GM19023 (cell line): ENCODE data around the gene OPCML.

Experiments
- ATAC-seq: cut with Tn5 transposase; IDR thresholded peaks from one replicate; pipeline ENCODE4 v1.9.1; 2021; ENCODE audit warnings: mild to moderate bottlenecking, moderate library complexity; ENCODE audit not compliant: unreplicated experiment

The OPCML gene

DNA sequence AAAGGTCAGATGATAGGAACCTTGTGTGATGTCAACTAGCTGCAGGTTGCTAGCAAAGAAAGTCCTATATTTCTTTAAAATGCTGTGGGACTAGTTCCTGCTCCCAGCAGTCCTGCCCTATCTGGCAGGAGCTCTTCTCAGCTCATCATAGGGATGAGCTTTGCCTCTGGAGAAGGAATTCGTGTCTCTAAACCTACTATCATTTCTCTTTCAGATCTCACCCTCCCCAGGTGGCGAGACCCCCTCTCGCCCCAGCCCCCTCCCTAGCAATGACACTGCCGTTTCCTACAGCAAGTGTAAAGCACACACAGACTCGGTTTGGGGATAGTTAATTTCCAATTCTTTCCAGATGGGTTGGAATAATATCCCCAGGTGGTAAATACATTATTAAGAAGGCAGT is 533.3 kb downstream of the OPCML start:
- ATAC-seq: no peak

DNA sequence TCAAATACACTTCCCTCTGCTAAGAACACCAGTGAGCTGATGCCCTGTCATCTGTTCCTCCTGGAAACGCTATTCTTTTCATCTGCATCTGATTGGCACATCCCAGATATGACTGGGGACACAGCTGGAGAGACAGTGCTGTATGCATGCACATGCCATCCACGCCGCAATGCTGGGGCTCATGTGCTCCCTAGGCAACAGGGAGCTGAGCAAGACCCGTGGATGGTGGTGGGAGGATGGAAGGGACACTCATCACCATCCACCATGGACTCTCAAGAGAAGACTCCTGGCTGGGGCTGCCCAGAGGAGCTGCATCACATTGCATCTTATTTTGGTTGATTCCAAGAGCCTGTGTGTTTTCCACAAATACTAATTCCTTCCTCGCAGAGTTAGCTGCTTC is 534.9 kb downstream of the OPCML start:
- ATAC-seq: no peak

DNA sequence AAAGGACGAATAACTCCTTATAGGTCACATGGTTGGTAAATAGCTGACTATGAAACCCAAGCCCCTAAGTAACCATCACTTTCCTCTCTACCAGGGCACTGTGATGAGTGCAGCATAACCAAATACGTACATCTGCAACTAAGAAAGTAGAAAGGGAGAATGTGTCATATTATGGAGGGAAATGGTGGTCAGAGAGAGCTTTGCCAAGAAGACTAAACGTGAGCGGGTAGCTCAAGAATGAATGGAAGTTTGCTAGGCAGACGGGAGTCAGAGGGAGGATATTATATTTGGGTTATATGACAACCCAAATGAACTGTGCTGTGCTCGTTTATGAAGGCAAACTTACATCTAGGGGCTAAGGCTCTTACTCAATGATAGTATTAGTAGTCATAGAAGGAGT is 537.3 kb downstream of the OPCML start:
- no peak for ATAC-seq

DNA sequence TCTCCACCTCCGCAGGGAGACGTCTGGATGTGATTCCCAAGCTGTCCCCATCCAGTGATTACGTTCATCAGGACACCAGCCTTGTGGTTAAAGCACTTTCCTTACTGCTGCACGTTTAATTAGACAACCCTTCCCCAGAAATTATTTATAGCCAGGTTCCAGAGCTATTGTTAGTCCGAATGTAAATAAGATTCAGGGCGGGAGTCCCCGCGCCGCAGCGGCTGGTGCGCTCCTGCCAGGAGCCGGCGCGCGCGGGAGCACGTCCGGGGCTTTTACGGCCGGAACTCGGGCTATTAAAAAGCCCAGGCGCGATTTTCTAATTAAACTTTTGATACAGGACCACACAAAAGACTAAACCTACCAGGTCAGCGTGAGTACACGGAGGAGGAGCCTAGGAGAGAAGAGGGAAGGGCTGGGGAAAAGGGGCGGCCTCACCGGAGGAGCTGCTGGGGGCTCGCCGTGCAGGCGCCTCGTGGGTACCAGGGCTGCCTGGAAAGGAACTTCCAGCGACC is 538.3 kb downstream of the OPCML start:
- no peak for ATAC-seq

DNA sequence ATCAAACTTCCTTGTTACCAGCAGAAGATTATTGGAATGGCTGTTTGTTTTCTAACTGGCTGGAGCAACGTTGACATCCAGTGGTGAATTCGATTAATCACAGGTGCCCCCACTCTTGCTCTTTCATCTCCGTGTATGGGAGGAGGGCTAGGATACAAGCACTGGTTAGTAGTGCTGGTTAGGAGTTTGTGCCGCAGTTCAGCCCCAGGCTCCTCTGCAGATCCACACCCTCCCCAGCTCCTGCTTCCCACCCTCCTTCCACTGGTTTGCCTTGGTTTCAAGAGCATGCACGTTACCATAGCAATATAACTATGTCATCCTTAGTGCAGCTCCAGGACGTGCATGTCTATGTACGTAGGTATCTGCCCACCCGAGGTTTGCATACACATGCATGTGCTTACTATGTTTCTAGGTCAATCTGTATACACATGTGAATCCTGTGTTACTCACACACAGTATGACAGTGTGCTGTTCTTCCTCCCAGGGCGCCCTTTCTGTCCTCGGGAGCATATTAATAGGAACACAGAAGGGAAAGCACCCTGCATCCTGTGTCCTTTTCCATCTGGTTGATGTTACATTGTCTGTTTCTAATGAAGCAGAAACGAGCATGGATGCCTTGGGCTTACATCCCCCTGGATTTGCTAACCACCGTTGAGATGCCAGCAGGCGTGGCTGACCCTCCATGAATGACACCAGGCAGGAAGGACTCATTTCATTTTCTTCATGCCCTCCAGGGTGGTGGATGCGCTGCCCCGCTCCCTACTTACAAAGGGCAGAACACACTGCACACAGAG is 539.3 kb downstream of the OPCML start:
- no peak for ATAC-seq

DNA sequence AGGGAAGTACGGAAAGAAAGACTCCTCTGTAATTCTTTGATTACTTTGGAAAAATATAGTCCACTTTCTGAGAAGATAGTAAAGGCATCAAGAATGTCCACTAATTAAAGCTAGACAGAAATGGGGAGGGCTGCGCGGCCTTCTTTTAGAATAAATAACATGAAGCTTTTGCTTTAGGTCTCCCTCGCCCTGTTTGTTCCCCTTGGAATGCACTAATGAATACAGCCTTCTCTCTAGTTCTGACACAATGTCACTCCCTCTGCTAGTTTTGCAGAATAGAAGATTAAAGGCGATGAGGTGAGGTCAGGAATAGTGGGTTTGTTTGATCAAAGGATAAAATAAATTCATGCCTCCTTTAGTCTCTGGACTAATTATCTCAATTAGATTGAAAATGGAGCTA is 543.9 kb downstream of the OPCML start:
- no peak for ATAC-seq

DNA sequence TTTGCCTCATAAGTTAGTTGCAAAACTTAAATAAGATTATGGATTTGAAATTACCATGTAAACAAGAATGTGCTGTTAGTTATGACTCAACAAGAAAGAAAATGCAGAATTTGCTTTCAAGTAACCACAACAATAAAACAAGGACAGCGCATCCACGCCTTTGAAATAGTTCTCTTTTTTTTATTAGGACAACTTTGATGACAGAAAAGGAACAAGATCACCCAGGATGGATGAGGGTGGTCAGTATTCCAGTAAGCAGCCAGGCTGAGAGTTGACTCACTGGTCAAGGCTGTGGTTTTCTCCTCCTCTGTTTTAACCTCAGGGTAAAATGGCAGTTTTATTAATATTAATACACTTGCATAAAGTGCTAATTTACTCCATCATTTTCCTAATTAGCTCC is 544.4 kb downstream of the OPCML start:
- ATAC-seq: no peak

DNA sequence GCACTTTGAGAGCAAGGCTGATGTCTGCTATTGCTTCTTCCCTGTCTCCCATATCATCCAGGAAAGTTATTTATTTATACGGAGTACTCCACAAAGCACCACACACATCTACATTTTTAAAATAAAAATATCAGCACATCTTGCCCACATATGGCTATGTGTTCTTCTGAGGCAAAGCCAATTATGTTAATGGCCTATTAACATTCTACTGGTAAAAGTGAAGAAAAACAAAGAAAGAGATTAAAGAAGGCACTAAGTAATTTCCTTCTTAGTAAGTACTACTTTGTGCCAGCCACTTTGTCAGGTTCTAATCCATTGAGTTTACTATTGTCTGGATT is 548.7 kb downstream of the OPCML start:
- ATAC-seq: no peak

DNA sequence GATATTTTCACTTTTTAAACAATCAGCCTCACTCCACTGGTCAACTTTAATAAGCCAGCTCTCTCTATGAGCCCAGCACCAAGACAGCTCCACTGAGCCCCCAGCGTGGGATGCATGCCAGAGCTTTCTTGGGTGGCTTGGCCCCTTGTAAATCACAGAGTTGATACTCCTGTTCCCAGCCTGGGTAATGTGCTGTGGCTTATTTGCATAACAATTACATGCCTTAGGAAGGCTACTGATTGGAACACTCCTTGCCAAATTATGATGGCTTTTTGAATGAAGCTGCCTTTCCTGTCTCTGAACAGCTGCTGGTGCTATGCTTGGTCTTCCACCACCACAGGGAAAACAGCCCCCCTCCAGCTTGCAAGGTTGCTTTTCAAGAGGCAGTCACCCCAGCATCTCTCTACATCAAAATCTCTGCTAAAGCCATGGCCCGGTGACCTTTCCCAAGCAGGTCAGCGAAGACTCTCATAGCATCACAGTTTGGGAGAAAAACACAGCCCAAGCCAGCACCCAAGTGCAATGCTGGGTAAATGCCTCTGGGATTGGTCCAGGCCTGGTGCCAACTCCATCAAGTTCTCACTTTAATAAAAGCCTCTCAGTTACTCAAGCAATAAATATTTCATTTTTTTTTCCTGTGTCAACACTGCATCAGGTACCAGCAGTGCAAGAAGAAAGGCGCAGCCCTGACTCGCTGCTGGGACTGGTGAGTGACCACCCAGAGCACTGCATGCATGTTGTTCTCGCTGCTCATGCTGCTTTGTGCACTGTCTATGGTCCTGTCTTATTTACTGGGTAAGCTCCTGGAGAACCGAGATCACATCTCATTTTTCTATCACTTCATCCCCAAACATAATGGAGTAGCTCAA is 549.3 kb downstream of the OPCML start:
- ATAC-seq: no peak

DNA sequence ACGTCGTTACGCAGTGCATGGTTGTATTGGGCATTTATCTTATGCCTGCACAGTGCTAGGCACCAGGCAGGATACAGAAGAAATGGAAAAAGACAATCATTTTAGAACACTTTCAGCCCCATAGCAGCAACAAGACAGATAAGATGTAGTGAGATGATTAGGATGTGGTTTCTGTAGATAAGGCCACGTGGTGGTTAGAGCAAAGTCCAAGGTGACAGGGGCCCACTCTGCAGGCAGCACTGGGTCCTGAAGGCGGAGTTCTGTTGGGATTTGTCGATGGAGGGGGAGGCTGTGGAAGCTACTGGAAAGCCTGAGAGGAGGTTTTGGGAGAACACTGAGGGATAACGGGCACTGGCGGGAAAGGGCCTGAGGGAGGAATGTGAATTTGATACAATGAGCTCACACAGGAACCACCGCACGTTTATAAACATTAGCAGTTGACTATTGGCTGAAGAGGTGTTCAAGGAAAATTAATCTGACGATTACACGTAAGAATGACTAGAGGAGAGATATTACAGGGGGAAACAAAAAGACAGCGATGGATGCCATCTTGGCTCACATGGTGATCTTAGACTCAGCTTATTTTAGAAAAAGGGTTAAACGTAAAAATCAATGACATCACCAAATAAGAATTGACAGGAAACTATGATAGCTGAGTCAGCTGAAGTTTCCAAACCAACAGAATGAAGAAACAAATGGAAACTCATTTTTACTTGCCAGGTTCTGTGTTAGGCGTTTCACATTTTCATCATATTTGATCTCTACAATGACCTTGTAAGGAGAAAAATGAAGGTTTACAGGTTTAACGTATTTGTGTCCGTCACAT is 551.0 kb downstream of the OPCML start:
- no peak for ATAC-seq

DNA sequence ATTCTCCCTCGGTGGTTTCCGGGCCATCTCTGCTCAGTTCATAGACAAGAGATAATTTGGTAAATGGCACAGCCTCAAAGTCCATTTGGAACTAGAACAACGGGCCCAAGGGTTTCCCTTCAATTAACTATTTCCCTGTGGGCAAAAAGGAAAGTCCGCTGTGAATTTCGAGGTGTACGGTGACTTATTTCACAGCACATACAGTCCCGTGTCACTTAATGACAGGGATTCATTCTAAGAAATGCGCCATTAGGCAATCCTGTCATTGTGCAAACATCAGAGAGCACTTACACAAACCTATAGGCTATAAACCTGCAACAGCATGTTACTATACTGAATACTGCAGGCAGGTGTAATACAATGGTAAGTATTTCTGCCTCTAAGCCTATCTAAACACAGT is 551.6 kb downstream of the OPCML start:
- ATAC-seq: no peak

DNA sequence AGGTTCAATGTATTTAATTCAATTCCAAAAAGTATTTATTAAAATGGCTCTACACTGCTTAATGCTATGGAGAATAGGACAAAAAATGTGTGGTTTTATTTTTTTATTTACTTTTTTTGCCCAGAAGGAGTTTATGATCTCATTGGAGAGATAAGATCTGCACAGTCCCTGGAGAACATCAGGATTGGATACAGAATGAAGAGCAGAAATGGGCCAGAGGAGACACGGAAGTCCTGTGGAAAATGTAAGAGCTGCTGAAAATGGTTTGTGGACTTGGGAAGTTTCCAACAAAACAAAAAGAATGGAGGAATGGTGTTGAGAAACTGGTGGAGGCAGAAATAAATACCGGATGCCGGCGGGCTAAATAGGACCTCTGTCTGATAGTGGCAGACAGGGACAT is 554.6 kb downstream of the OPCML start:
- ATAC-seq: no peak

DNA sequence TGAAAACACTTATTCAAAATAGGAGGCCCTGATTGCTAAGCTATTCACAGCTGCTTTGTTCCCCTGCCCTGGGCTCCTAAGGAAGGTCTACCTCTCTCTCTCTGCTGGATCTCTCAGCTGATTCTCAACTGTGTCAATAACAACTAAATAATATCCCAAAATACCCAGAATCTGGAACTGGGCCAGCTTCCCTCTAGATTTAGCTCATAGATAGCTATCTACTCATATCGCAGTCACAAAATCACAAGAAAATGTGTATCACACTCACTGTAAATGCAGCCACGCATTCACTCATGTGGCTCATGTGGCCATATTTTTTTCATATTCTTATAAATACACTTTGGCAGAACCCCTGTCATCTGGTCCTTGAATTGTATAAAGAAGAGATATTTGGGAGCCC is 555.1 kb downstream of the OPCML start:
- no peak for ATAC-seq

DNA sequence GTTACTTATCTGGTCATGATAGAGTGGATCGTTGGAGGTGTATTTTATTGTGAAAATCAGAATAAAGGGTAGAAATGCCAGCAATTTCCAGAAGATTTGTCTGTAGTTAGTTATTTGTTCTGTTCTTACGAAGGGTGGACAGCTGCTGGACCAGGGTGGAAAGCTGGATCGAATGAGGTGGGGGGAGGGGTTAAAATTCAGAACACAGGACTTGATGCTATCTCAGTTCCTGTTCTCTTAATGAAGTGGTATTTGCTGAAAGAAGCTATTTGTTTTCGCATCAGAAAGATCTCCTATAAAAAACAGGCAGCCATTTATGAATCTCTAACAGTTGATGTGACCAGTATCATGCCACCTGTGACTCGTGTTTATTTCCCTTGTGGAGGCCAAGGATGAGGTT is 556.2 kb downstream of the OPCML start:
- ATAC-seq: no peak

DNA sequence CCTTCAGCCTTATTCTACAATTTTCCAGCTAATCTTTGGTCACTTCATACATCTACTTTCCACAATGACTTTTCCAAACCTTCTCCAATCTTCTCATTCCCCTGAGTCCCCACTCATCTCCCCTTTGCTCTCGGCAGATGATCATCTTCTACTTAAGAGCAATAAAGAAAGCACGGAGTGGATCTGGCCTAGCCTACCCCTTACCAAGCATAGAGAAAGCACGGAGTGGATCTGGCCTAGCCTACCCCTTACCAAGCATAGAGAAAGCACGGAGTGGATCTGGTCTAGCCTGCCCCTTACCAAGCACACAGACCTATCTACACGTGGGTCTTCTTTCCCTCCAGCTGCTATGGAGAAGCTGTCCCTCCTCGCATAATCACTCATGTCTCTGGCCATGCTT is 558.6 kb downstream of the OPCML start:
- ATAC-seq: no peak

DNA sequence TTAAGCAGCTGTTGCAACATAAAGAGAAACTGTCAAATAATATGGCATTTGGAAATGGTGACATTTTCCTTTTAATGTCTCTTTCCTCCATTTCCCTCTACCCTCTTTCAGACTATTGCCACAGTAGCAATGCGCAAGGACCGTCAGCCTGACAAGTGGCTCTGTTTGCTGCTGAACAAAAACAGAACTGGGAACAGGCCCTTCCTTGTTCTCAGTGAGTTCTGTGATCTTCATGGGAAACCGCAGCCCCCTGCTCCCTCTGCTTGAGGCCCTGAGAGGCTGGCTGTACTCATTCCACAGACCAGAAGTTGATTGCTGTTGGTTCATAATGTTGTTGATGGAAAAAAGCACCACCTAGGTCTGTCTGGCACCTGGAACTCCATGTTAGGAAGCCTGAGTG is 559.7 kb downstream of the OPCML start:
- no peak for ATAC-seq

DNA sequence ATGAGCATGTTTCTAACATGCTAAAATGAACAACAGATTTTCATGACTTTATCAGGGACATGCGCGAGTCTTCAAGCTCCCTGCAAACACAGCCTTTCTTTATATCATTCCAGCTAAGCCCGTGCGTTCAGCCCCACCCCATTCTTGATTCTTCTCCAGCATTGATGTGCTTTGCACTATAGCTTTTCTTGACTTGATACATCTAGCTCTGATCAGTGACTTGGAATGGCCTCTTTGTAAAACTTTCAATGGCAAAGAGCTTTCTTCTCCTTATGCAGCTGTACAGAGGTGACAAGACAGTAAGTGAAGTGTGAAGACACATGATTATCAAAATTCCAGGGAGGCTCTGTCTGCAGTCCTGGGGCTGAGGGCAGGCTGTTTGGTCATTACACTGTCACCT is 561.0 kb downstream of the OPCML start:
- ATAC-seq: no peak

DNA sequence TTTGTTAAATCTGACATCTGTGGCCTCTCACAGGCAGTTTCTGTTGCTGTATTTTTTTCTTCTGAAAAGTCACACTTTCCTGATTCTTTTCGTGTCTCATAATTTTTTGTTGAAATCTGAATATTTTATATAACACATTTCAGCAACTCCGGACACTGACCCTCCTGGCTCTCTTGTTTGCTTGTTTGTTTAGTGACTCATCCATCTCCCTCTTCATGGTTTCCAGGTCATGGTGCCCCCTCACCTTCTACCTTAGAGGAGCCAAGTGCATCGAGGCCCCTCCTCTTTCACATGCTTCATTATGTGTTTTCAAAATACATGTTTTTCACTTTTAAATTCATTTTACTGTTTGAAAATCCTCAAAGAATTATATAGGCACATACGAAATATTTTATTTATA is 562.4 kb downstream of the OPCML start:
- no peak for ATAC-seq

DNA sequence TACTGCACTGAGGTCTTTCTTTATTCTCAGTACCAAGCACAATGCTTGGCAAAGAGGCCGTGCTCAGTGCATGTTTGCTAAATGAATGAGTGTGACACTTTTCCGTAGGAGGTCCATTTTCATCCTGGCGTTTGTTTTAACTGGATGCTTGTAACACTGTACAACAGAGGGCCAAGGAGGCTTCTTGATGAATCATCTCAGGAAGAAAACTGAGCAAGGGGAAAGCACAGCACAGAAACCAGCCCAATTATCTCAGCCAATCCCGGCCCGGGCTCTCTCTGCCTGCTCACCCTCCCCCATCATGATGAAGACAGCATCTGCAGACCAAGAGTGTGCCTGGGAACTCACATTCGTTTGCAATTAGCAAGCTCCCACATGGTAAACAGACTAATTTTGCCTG is 570.3 kb downstream of the OPCML start:
- ATAC-seq: no peak

DNA sequence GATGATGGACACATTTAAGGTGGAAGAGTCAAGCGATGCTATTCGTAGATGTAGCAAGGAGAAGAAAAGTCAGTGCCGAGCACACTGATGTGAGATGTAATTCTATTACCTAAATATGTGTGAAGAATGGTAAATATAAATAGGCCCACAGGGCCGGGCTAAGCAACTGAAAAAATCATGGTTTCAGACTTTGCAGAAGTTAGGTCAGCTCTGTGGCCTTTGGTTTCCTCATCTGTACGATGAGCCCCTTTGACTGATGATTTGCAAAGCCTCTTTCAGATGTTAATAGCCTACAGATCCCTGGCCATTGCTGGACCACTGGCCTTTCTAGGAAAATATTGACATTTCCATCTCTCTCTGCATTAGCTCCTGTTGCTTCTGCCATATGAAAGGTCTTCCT is 570.8 kb downstream of the OPCML start:
- ATAC-seq: no peak

DNA sequence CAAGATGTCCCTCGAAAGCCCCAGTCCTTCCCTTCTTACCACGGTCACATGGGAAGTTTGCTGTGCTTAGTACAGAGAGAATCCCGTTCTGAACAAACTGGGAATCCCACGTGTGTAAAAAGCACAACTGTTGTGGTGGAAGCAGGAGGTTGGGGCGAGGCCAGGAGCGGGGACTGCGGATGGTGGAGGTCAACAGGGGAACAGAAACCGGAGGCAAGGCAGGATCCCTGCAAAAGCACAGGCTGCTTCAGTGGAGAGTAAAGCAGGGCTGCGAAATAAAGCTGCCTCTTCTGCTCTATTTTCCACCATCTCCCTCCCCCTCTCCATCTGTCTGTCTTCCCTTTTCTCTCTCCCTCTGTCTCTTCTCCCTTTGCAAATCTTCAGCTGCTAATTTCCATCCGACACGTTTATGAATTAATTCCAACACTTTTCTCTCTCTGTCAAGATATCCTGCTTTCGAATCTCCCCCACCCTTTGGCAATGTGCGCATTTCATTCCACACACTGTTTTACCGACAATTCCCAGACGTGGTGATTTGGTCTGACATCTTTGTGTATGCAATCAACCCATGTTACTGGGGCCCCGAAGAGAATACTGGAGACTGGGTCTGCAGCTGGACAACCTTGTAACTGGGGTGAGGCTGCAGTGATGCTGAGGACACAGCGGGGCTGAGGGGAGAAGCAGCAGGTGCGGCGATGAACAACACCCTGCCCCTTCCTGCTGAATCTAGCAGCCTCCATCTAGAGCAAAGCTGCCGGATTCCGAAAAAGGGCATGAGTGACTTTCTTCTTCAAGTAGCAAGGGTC is 571.8 kb downstream of the OPCML start:
- ATAC-seq: no peak
